Epithelial cell of proximal tubule (primary cell): ENCODE results near the gene PADI1. TPM values are rescaled to one million over a fixed set of nuclear protein-coding genes. Genes with fewer than 3 reads are reported as not detected.

Experiments used
- DNase-seq: peaks from one replicate; pipeline ENCODE4 v3.0.0-alpha.2; 2011; ENCODE audit warnings: low read depth
- H3K4me3 ChIP-seq: 2 replicates; pipeline ENCODE4 v1.5.1; 2011; ENCODE audit warnings: low read depth, mild to moderate bottlenecking, low read length
- total RNA-seq: library from RNA; depleted of rRNA; stranded (reverse); fragments of >200 nt; gene quantifications from 2 replicates; pipeline ENCODE4 v1.2.3, GENCODE V29; 2015
- TF ChIP-seq, protein P1 (sequence below): conservative IDR thresholded peaks from 2 replicates; pipeline ENCODE4 v1.5.1; 2012; ENCODE audit warnings: low read depth, mild to moderate bottlenecking, low read length

Gene PADI1
- total RNA-seq, 1 donor from 2014 or later: 1.1 TPM

DNA sequence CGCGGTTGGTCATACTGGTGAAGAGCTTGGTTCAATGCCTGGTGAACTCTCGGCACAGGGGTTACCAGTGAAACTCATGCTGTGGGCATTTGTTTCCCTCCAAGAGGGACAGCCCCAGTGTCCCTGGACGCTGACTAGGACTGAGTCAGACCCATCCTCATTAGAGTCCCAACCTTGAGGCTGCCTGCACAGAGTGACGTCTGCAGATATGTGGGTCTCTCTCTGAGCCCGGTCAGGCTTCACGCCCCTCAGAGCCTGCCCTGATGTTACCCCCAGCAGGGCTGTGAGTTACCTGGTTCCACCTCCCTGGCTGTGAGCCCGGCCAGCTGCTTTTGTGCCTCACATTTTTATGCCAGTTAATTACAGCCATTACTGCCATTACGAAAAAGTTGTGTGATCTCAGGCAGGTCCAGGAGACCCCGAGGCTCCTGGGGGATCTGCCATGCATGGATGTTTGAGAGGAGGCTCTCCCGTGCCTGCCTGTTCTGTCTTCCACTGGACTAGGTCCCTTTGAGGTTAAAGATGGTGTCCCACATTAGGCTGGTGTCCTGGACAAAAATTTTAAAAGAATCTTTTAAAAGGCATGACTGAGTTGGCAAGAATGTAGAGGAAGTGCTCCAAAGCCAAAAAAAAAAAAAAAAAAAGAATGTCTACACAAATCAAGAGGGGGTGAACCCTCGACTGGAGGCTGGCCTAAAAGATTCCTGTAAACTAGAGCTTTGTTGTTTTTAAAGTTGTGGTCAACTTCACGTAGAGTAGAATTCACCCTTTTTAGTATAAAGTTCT is 36.6 kb upstream of the PADI1 start:
- TF ChIP-seq, protein P1, sequence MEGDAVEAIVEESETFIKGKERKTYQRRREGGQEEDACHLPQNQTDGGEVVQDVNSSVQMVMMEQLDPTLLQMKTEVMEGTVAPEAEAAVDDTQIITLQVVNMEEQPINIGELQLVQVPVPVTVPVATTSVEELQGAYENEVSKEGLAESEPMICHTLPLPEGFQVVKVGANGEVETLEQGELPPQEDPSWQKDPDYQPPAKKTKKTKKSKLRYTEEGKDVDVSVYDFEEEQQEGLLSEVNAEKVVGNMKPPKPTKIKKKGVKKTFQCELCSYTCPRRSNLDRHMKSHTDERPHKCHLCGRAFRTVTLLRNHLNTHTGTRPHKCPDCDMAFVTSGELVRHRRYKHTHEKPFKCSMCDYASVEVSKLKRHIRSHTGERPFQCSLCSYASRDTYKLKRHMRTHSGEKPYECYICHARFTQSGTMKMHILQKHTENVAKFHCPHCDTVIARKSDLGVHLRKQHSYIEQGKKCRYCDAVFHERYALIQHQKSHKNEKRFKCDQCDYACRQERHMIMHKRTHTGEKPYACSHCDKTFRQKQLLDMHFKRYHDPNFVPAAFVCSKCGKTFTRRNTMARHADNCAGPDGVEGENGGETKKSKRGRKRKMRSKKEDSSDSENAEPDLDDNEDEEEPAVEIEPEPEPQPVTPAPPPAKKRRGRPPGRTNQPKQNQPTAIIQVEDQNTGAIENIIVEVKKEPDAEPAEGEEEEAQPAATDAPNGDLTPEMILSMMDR: no peak
- DNase-seq: peak; percentile 92
- H3K4me3 ChIP-seq: no peak overlapping the region

DNA sequence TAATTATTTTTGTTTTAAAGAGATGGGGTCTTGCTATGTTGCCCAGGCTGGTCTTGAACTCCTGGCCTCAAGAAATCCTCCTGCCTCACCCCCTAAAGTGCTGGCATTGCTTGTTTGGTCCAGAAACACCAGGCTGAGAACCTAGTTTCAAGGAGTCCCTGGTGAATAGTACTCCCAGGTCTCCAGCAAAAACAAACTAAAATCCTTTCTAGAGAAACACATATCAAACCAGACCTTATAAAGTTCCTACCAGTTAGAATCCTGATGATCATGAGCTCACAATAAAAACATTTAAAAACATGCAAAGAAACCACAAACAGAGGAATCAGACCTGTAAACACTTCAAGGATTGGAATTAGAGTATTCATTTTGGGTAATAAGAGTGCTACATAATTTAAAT is 34.4 kb upstream of the PADI1 start:
- no peak overlapping the region for H3K4me3 ChIP-seq
- DNase-seq: no peak
- TF ChIP-seq, protein P1: no peak

DNA sequence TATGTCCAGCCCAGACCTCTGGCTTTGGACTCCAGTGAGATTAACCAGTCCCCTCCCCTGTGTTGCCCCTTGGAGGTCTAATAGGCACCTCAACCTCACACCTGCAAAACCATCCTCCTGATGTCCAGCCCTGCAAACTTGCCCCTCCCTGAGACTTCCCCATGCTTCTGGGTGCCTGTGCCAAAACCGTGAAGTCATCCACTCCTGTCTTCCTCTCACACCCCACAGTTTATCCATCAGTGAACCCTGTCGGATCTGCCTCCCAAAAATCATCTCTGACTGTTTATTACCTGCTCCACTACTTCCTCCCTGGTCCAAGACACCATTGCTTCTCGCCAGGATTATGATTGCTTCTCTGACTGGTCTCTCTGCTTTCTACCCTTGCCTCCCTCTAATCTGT is 31.7 kb upstream of the PADI1 start:
- H3K4me3 ChIP-seq: no peak overlapping the region
- TF ChIP-seq, protein P1: no peak
- DNase-seq: no peak

DNA sequence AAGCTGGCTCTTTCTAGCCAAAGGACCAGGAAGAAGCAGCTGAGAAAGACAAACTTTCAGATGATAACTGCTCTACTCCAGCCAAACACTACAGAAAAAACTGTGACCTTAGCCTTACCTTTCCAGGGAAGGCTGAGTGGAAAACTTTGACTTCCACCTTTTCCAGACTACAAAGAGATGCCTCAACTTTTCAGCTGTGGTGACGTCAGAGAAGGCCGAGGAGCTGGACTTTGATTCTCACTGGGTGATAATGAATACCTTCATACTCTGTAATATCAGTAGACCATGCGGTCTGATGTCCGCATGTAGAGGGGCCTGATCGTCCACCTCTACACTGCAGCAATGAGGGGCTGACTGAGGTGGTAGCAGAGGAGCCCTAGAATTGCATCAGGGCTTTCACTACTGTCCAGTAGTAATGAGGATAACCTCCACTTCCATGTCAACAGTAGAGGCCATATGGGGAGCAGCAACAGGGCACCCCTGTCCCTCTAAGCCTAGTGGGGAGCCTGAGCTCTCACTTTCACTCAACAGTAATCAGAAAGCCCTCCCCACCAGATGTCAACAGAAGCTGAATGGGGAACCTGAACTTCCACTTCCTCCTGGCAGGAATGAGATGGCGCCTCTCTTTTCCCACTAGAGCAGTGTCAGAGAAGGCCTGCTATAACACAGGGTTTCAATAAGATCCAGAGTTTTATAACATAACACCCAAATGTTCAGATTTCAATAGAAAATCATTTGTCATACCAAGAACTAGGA is 28.4 kb upstream of the PADI1 start:
- H3K4me3 ChIP-seq: no peak overlapping the region
- TF ChIP-seq, protein P1: no peak
- DNase-seq: no peak

DNA sequence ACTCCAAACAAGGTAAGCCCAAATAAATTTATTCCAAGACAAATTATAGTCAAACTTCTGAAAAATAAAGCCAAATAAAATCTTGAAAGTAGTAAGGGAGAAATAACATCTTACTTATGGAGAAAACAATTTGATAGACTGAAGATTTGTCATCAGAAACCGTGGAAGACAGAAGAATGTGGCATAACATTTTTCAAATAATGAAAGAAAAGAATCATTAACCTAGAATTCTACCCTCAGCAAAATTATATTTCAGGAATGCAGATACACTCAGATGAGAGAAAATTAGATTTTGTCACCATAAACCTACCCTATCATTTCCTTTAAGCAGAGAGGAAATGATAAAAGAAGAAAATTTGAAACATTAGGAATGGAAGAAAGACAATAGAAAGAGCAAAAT is 27.3 kb upstream of the PADI1 start:
- TF ChIP-seq, protein P1: no peak
- DNase-seq: no peak

DNA sequence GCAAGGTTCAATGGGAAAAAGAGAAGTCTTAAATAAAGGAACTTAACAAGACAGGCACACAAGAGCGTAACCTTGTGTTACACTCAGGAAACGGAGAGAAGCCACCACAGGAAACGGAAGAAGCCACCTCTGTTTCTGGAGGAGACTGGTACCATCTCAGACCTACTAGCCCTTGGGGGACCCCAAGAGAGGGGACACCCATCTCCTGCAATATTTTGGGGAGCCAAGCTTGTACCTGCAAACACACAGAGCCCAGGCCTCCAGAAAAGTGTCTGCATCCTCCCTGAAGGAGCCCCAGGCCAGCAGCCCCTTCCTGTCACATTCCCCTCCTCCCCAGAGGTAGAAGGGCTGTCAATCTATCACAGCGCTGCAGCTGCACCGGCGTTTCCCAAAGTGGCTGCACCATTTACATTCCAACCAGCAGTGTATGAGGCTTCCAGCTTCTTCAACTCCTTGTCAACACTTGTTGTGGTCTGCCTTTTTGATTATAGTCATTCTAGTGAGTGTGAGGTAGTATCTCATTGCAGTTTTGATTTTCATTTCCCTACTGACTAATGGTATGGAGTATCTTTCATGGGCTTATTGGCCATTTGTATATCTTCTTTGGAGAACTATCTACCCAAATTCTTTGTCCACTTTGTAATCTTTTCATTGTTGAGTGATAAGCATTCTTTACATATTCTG is 23.0 kb upstream of the PADI1 start:
- TF ChIP-seq, protein P1: no peak
- DNase-seq: no peak
- no peak overlapping the region for H3K4me3 ChIP-seq

More for the DNA sequence above, 27.3 kb upstream of the PADI1 start:
- H3K4me3 ChIP-seq: no peak overlapping the region
